Measurements from ENCODE around the gene PIP5K1B.

Gene PIP5K1B

DNA sequence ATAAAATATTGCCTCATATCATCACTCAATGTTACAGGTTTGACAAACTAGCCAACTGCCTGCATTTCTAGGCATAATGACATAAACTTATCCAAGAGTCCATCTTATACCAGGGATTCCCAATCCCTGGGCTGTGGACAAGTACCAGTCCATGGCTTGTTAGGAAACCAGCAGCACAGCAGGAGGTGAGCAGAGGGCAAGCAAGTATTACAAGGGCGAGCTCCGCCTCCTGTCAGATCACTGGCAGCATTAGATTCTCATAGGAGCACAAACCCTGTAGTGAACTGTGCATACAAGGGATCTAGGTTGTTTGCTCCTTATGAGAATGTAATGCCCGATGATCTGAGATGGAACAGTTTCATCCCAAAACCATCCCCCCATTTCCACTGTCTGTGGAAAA lies 164.0 kb downstream of the PIP5K1B start:
- no peak for DNase-seq

DNA sequence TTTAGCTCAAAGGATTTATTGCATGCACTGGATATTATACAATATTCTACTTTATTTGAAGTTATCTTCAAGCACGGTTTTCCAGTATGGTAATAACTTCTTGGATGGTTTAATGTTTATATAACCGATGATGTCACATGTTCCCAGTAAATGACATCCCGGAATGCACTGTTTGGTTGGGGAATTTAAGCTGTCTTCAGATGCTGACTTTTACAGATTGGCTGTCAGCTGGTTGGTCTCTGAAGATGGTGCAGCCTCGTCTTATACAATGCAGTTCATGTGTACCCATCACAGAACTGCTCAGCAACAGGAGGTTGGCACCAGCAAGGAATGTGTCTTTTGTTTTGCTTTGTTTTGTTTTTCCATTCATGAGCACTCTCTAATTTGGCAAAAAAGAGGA lies 165.0 kb downstream of the PIP5K1B start:
- no peak for DNase-seq

DNA sequence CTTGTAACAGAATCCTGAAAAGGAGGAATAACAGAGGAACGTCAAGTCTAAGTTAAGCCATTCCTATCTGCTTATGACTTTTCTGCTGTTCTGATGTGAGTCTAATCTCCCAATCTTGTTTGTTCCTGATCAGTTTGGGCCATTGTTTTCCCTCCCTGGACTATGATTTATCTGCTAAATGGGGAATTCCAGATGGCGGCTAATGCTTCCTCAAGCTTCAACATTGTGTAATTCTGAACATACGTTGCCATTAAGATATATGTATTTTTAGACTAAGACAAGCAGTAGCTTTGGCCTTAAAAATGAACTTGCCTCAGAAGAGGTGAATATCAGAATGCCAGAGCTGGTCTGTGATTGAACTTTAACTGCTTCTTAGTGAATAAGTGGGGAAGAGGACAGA lies 166.2 kb downstream of the PIP5K1B start:
- DNase-seq: no peak

DNA sequence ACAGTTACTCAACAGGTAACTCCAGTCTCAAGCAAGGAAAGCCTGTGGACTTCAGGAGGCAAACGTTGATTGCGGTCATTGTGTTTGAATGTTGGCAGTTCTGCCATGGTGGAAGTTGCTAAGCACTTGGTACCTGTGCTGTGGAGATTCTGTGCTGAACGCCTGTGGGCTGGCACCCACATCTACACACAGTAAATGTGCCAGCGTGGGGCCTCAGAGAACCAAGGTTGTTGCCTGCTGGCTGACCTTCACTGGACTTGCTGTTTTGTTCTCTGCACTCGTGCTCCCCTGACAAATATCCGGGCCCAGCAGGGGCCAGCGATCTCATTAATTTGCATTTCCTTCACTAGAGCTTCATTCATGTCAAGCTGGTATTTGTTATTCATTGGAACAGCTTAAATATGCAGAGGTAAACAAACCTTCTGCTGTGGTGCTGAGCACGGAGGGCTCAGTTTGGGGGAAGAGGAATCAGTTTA lies 167.0 kb downstream of the PIP5K1B start:
- DNase-seq: no peak

DNA sequence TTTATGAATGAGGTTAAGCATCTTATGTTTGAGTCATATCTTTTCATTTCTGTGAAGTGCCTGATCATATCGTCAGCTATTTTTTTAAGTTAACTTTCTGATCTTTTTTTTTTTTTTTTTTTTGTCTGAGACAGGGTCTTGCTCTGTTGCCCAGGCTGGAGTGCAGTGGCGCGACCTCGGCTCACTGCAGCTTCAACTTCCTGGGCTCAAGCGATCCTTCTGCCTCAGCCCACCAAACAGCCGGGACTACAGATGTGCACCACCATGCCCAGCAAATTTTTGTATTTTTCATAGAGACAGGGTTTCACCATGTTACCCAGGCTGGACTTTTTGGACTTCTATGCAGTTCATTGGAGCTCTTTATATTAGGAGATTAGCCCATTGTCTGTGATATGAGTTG lies 168.1 kb downstream of the PIP5K1B start:
- no peak for DNase-seq

DNA sequence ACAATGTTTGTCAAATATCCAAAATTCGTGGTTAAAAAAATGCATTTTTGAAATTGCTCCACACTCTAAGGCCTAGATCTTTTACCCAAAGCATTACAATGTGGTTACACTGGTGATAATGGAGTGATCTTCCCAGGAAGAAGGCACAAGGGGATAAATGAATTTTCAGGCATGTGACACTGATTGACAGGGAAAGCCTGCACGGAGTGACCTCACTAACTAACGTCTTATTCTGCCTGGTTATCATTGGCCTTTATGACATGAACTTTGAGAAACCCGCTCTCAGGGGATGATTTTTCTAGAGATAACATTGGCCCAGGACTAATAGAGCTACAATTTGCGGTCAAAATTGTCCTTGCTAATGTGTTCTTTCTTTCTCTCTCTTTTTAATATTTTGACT lies 171.2 kb downstream of the PIP5K1B start:
- no peak for DNase-seq

DNA sequence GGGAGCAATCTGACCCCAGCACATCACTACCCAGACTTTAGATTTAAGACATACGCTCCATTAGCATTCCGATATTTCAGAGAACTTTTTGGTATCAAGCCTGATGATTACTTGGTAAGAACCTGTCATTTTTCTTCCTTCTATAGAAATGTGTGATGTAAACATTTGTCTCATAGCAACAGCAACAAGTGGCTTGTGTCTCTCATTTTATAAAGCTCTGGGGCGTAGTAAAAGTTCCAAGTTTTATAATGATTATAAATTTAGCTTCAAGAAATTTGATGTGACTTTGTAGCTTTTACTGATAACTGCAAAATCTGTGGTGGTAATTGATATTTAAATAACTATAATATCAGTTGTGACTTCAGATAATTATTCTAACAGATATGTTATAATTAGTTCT lies 171.6 kb downstream of the PIP5K1B start:
- no peak for DNase-seq

DNA sequence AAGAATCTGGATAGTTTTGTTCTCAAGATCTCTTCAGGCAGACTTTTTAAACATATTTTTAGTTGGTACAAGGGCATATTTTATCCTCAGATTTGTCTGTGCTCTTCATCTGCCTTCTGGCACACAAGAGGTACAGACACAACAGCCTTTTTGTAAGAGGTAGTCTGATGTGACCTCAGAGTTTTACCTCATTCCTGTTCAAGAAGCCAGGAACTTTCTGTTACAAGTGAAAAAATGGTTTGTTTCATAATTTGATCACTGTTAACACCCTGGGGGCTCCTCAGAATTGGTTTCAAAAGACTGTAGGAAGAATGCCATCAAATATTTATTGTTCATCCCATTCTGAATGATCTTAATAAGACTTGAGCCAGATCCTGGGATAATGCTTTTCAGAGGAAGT lies 172.2 kb downstream of the PIP5K1B start:
- DNase-seq: no peak

DNA sequence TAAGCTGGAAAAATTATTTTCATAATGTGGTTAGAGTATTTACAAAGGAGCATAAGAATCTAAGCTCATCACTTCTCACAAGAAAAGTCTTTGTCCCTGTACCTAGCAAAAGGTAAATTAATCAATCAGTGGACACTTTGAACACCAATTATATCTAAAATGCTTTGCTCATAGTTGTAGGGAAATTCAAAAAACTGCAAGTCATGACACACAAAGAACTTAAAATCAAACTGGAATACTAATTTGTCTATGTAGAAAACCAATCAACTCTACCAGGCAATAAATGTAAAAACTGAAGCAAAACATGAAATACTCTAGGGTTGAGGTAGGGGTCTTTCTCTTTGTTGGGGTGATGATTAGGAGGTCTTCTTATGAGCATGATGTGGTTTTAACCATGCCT lies 173.4 kb downstream of the PIP5K1B start:
- no peak for DNase-seq

DNA sequence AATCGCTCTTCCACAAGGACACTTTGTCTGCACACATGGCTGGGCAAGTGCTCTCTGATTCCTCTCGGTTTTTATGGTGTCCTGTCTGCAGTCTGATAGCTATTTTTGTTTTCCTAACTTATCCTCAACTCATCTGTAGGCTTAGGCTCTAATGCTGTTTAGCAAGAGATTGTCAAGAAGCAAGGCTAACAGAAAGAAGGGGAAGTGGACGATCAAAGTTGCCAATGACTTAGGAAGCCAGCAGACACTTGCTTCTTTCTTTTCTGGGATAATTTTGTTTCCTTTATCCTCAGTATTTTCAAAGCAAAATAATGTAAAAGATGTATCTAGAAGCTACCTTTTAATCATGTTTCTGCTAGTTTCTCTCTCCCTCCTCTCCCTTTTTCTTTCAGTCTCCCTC lies 178.2 kb downstream of the PIP5K1B start:
- DNase-seq: no peak

DNA sequence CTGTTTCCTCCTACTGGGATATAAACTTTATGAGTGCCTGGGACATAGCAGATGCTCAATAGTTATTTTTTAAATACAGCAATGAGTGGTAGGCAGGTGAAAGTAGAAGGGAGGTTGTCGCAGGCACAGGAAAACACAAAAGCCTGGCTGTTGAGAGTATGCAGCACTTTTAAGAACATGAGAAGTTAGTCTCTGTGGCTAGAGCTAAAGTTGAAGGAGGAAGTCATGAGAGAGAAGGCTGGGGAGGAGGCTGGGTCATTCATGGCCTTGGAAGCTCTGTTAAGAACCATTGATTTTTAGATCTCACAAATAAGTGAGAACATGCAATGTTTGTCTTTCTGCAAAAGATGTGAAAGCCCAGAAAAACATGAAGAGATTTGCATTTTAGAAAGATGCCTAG lies 182.2 kb downstream of the PIP5K1B start:
- no peak for DNase-seq

DNA sequence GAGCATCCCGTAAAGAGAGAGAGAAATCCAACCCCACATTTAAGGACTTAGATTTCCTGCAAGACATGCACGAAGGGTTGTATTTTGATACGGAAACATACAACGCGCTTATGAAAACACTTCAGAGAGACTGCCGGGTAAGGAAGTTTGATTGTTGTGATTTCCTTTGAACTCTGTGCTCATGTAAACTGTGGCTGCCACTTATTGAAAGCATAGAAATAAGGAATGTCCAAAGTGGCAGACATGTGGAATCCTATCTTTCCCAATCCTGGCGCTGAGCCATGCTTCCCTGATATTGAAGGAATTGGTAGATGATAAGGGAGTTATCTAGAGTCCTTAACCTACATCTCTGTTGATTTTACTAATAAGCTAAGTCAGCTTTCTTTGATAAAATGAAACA lies 189.5 kb downstream of the PIP5K1B start:
- peak in 1 of 5 donors; percentile 29 for DNase-seq

DNA sequence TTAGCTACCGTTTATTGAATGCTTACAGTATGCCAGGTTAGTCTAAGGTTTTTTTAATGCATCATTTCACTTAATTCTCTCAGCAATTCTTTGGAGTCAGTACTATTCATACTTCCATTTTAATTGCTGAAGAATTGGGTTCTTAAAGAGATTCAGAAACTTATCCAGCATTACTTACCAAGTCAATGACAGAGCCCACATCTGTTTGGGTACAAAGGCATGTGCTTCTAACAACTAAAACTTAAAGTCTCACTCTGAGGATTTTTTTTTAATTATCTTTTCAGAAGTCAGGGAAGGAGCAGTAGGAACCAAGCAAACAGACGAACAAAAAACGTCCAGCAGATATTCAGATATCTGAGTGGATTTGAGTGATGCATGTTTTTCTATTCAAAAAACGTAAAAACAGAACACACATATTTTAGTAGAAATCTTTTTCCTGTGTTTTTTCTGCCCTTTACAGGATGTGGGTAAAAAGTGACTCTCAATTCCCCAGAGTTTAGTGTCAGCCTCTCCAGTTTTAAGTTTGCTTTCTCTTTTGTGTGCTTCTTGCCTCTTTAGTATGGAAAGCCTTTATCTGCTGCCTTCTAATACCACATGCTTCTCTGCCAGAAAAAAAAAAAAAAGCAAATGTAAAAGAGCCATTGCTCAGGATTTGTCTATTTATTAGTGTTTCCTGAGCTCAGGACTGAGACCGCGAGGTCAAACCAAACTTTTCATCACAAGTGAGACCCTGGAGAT lies 190.9 kb downstream of the PIP5K1B start:
- peak in 1 of 5 donors; percentile 77 for DNase-seq

DNA sequence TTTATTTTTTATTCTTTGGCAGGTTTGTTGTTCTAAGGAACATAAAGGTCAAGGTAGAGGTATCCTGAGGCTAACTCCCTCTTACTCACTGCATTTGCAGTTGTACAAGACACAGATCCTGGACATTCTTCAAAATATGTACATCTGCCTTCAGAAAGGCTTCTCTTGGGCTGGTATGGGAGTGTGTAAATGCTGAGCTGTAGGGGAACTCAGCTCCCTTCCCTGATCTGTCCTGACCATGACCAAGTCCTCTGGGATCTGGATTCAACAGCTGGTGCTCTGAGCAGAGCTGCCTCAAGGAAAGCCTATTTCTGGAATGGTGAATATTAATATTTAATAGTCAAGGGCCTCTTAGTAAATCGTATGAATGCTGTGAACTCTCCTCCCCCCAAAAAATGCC lies 191.4 kb downstream of the PIP5K1B start:
- no peak for DNase-seq

DNA sequence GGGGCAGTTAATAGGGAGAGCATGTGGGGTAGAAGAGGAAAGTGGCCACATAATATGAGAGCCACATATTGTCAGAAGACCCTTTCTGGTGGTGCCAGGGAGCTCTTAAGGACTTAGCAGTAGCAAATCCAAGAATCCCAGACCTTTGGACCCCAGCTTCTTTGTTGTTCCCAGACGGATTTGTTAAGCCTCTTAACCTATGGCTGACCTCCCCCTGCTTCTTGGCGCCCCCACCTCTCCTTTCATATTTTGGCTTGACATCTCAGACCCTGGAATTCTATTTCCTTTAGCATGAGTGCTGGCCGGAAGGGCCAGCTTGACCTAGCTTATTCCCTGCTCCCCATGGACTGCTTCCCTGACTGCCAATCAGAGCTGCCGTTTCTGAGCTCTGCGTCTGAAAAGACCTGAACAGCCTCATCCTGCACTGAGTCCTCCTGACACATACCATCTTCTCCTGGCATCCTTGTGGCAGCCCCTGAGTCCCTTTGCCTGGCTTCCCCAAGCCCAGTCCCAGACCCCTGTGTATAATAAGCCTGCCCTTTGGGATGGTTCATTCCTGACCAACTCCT lies 192.6 kb downstream of the PIP5K1B start:
- DNase-seq: no peak

DNA sequence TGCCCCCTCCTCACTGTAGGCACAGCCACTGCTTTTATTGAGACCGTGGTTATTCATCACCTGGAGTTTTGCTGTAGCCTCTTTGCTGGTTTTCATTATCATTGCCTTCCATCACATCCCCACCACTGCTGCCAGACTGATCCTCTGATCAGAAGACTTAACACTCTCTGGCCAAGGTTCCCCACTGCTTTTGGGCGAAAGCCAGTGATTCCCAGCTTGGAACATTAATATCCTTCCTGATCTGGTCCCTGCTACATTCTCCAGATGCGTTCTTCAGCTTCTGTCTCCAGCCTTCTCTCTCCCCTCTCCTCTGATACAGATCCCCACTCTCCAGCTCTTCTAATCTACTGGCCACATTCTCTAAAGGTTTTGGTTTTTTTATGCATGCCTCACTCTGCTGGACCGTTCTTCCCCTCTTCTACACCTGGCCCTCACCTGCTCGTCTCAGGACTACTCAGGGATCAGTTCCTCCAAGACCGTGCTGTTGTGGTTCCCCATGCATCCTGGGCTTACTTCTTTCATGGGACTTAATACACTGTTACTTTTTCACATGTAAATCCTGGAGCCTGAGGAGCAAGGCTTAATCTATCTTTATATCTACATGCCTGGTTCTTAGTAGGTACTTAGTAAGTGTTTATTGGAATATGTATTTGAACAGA lies 193.9 kb downstream of the PIP5K1B start:
- DNase-seq: no peak

DNA sequence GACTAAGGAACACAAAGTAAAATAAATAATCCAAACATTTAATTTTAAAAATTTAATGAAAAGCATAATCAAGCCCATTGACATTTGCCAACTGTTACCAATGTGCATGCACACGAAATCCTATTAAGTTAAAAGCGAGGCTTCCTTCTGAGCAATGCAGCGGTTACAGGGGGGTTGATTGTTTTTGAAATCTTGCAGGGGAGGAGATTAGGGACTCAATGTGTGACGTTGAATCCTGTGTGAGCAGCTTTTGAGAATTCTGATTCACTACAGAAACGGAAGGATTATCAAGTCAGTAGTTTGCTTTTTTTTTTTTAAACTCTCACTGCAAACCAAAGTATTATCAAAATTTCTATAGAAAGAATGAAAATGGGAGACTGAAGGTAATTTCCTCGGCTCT lies 199.4 kb downstream of the PIP5K1B start:
- peak in 1 of 5 donors; percentile 44 for DNase-seq

DNA sequence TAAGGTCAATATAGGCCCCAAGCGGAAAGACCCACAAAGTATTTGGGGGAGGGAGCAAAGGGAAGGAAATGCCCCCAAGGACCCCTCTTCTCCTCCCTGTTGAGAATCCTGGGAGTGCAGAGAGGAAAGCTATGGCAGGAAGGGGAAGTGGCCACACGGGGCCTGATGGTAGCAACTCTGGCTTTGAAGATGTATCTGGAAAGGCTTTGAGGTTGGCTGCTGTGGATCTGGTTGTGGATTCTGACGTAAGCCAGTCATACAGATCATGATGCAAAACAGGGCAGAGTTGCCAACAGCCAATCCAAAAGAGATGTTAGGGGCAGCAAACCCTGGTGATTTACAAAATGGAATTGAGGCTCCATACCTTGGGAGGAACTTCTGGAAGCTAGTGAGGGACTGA lies 200.1 kb downstream of the PIP5K1B start:
- DNase-seq: peak in 1 of 5 donors; percentile 52

DNA sequence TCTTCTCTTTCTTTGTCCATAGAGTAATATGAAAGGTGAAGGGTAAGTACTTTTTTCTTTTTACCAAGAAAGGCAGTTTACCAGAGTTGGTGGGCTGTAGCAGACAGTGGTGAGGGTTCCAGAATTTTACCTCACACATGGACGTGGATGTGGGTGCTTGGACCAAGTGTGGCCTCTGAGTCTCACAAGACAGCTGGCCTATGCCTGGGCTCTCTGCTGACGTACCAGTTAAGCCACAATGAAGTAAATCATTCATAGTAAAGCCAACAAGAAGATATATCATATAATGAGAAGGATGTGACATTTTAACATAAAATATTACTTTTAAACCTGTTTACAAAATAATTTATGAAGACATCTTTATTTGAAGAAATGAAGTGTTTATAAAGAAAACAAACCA lies 202.9 kb downstream of the PIP5K1B start:
- DNase-seq: no peak

DNA sequence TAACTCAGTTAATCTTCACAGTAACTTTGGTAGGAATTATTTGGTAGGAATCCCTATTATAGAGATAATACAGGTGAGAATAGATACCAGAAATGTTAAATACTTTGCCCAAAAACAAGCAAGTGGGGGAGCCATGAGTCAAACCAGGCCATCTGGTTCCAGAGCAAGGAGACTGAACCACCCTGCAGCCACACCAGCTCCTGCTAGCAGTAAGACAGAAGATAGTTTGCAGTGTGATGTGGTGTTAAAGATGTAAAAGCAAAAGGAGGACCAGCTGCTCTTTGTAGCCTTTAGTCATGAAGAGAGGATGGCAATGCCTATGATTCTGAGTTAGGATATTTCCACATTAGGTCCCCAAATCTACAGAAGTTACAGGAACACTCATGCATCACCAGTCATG lies 207.5 kb downstream of the PIP5K1B start:
- DNase-seq: no peak

DNA sequence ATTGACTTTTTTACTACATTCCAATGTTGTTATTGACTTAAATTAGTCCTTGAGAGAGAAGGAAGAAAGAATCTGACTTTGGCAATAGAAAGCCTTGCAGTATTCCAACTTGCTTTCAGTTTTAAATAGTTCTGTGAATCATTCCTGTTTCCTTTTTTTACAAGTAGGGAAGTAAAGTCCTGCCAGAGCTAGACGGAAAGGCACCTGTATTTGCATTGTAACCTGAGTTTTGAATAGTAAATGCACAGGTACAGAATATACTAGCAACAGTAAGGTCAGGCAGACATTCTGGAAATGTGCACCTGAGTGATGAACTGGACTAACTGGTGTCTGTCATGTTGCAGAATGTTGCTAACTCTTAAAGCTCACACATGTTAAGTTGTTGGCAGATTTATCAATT lies 208.0 kb downstream of the PIP5K1B start:
- DNase-seq: no peak

DNA sequence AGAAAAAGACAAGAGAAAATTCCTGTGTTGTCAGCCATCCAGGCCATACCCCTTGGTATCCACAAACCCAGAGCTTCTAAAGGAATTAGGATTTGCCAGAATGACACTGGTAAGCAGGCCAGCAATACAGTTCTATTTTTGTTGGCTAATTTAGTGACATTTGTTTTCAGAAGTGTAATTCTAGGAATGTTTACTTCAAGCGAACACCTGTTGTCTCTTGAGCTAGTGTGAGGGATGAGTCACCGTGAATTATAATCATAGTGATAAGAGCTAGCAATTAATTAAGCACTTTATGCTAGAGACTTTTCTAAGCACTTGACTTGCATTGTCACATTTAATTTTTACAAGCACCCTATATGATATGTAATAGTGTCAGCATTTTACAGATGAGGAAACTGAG lies 209.7 kb downstream of the PIP5K1B start:
- DNase-seq: peak in 1 of 5 donors; percentile 53

DNA sequence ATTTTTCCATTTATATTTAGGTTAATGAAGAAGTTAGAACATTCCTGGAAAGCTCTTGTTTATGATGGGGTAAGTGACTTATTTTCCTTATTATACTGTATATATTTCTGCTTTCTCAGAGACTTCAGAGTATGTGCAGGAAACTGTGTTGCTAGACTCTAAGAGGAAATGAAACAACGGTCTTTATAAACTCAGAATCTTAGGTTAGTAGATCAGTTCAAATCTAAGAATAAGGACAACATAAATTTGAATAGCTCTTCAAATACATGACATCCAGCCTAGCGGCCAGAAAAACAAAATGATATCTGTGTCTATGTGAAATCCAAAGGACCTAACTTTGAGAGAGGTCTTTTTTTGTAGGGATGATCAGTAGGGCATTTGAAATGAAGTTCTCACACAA lies 214.6 kb downstream of the PIP5K1B start:
- DNase-seq: peak in 1 of 5 donors; percentile 13

DNA sequence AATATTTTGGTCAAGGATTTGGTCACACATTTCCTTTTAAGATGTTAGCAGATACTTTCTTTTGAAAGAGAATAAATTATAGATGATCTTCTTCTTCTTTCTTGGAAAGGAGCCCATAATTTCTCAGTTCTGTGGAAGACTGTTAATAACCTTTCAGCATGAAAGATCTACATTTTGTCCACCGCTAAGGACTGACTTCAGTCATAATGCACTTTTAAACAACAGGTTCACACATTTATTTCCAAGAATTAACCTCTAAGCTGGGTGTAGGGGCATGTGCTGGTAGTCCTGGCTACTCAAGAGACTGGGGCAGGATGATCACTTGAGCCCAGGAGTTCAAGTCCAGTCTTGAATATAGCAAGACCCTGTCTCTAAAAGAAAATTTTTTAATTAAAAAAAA lies 215.9 kb downstream of the PIP5K1B start:
- DNase-seq: no peak

Data from T-helper 1 cell (primary cell).